HCEC 1CT (cell line): ENCODE measurements around the gene PDXDC1.
"Not testable (repeated sequence)": the region's sequence is repeated elsewhere in the genome, so short reads cannot be mapped to it uniquely, and the experiment has no call there.

Source experiments
- DNase-seq: peaks from one replicate; pipeline ENCODE4 v3.0.0-alpha.2; 2017

The PDXDC1 gene

GRCh38 chr16:14974656-14975417 lies at the start of gene PDXDC1:
TSS of gene PDXDC1 (plus strand) at chr16:14975026. CDS start at chr16:14975200, 174 bp downstream.
- peak; percentile 87 for DNase-seq

GRCh38 chr16:14928064-14928714 lies 46.6 kb upstream of the PDXDC1 start:
- DNase-seq = peak; percentile 1

- DNase-seq = not testable (repeated sequence)
These were observed 45.6 kb upstream of the PDXDC1 start for GRCh38 chr16:14929176-14929575.

GRCh38 chr16:14930246-14930645 lies 44.6 kb upstream of the PDXDC1 start:
- not testable (repeated sequence) for DNase-seq

- DNase-seq = not testable (repeated sequence)
These were observed 43.9 kb upstream of the PDXDC1 start for GRCh38 chr16:14930971-14931370.

GRCh38 chr16:14932581-14933375 lies 42.0 kb upstream of the PDXDC1 start:
- not testable (repeated sequence) for DNase-seq

- not testable (repeated sequence) for DNase-seq
These were observed 37.7 kb upstream of the PDXDC1 start, which contains the start of gene NPIPA1 for GRCh38 chr16:14937143-14937542. TSS of gene NPIPA1 (plus strand) at chr16:14937443. CDS start at chr16:14937443, 0 bp downstream.

- not testable (repeated sequence) for DNase-seq
These were observed 36.8 kb upstream of the PDXDC1 start for GRCh38 chr16:14937994-14938393.

- DNase-seq = not testable (repeated sequence)
These were observed 32.1 kb upstream of the PDXDC1 start for GRCh38 chr16:14942686-14943085.

- no peak for DNase-seq
These were observed 19.1 kb upstream of the PDXDC1 start for GRCh38 chr16:14955546-14956231.

- DNase-seq = no peak
These were observed 17.1 kb upstream of the PDXDC1 start for GRCh38 chr16:14957576-14958322.

- DNase-seq = no peak
These were observed 16.6 kb upstream of the PDXDC1 start for GRCh38 chr16:14958323-14958600.

GRCh38 chr16:14958970-14959369 lies 15.9 kb upstream of the PDXDC1 start:
- DNase-seq = no peak

GRCh38 chr16:14961405-14962186 lies 13.2 kb upstream of the PDXDC1 start:
- no peak for DNase-seq

GRCh38 chr16:14963281-14964173 lies 11.3 kb upstream of the PDXDC1 start:
- no peak for DNase-seq

GRCh38 chr16:14965328-14965727 lies 9.5 kb upstream of the PDXDC1 start:
- DNase-seq = no peak

- not testable (repeated sequence) for DNase-seq
These were observed 5.0 kb upstream of the PDXDC1 start for GRCh38 chr16:14969795-14970194.

- not testable (repeated sequence) for DNase-seq
These were observed 3.1 kb upstream of the PDXDC1 start for GRCh38 chr16:14971621-14972228.

GRCh38 chr16:14973785-14974322 lies 972 bp upstream of the PDXDC1 start:
- not testable (repeated sequence) for DNase-seq

GRCh38 chr16:14974331-14974655 lies 533 bp upstream of the PDXDC1 start:
- not testable (repeated sequence) for DNase-seq
